Stimulated activated CD8-positive, alpha-beta memory T cell treated with anti-CD3 and anti-CD28 coated beads, Interleukin-4, amount 100 ng/mL, for 48 hours (primary cell): ENCODE results near the gene LRCH1.

Source experiments
- DNase-seq: peaks from one replicate; pipeline ENCODE4 v3.0.0-alpha.2; 2020

LRCH1 gene

GRCh38 chr13:46595136-46595884 is 42.3 kb downstream of the LRCH1 start:
- DNase-seq, result no peak

- DNase-seq, result no peak
These were observed 42.9 kb downstream of the LRCH1 start for GRCh38 chr13:46595885-46596275.

- DNase-seq, result no peak
These were observed 43.5 kb downstream of the LRCH1 start for GRCh38 chr13:46596466-46596865.

- no peak for DNase-seq
These were observed 45.3 kb downstream of the LRCH1 start for GRCh38 chr13:46598140-46598819.

GRCh38 chr13:46598820-46599180 is 45.8 kb downstream of the LRCH1 start:
- no peak for DNase-seq

GRCh38 chr13:46600943-46601311 is 48.0 kb downstream of the LRCH1 start:
- no peak for DNase-seq

GRCh38 chr13:46602531-46602930 is 49.6 kb downstream of the LRCH1 start:
- DNase-seq, result no peak

- DNase-seq, result no peak
These were observed 50.2 kb downstream of the LRCH1 start for GRCh38 chr13:46603165-46603603.

GRCh38 chr13:46604226-46604990 is 51.4 kb downstream of the LRCH1 start:
- DNase-seq, result no peak

- no peak for DNase-seq
These were observed 52.3 kb downstream of the LRCH1 start for GRCh38 chr13:46605076-46605824.

GRCh38 chr13:46605825-46606554 is 53.0 kb downstream of the LRCH1 start:
- DNase-seq, result no peak

GRCh38 chr13:46606970-46607369 is 54.0 kb downstream of the LRCH1 start:
- no peak for DNase-seq

GRCh38 chr13:46607768-46608564 is 55.0 kb downstream of the LRCH1 start:
- DNase-seq, result no peak

GRCh38 chr13:46609052-46609451 is 56.1 kb downstream of the LRCH1 start:
- DNase-seq, result no peak

GRCh38 chr13:46609726-46610125 is 56.8 kb downstream of the LRCH1 start:
- DNase-seq, result no peak

- no peak for DNase-seq
These were observed 59.3 kb downstream of the LRCH1 start for GRCh38 chr13:46612267-46612666.

- no peak for DNase-seq
These were observed 60.6 kb downstream of the LRCH1 start for GRCh38 chr13:46613409-46614049.

GRCh38 chr13:46614582-46614981 is 61.6 kb downstream of the LRCH1 start:
- no peak for DNase-seq

- DNase-seq, result no peak
These were observed 63.0 kb downstream of the LRCH1 start for GRCh38 chr13:46615888-46616531.

GRCh38 chr13:46617229-46617721 is 64.3 kb downstream of the LRCH1 start:
- DNase-seq, result no peak
